Breast epithelium (tissue), 3 donors: ENCODE data around the gene MED9.

Experiments used
- POLR2A ChIP-seq: fragments of 450-650 bp; IDR thresholded peaks from one replicate; pipeline ENCODE4 v1.6.1; 2016; ENCODE audit warnings: antibody characterized with exemption, mild to moderate bottlenecking, moderate library complexity
- POLR2AphosphoS5 ChIP-seq, 3 donors: sonication (generic); formaldehyde crosslinking; IDR thresholded peaks; one replicate each; pipeline ENCODE4 v1.6.1; 2017; ENCODE audit warnings: antibody characterized with exemption in 3 of 3
- TF ChIP-seq, protein P1 (sequence below), 3 donors: fragments of 450-650 bp; IDR thresholded peaks; one replicate each; pipeline ENCODE4 v1.5.1; 2016 to 2017; ENCODE audit warnings: antibody characterized with exemption in 3 of 3, mild to moderate bottlenecking in 3 of 3, moderate library complexity in 3 of 3

DNA sequence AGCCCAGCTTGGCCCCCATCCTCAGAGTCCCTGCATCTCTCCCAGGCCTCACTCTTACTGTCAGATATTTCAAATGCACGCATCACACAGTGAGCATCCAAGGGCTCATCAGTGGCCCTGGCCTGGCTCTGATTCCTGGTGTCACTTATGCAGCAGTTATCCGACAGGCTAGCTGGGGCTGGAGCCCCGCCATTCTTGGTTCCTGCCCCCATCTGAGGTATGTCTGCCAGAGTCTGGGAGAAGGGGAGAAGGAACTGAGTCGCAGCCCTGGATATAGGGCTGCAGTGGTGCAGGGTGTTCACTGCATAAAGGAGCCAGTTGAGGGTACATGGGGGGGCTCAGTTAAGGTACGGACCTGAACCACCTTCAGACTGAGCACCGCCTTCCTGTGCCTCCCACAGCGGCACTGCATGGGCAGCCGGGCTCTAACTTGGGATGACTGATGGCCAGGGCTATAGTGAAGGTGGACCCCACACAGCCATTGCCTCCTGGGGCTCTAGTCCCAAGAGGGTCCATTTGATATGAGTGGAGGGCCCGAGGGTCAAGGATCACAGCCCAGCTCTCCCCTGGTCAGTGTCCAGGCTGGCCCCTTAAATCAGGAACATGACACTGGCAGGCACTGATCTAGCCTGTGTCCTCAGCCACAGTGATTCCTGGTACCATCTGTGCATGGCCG lies 21.2 kb downstream of the MED9 start:
- TF ChIP-seq POLR2A (no peak), POLR2AphosphoS5 (IDR thresholded peaks at IDR 0.05) (no peak)
- TF ChIP-seq, protein P1, sequence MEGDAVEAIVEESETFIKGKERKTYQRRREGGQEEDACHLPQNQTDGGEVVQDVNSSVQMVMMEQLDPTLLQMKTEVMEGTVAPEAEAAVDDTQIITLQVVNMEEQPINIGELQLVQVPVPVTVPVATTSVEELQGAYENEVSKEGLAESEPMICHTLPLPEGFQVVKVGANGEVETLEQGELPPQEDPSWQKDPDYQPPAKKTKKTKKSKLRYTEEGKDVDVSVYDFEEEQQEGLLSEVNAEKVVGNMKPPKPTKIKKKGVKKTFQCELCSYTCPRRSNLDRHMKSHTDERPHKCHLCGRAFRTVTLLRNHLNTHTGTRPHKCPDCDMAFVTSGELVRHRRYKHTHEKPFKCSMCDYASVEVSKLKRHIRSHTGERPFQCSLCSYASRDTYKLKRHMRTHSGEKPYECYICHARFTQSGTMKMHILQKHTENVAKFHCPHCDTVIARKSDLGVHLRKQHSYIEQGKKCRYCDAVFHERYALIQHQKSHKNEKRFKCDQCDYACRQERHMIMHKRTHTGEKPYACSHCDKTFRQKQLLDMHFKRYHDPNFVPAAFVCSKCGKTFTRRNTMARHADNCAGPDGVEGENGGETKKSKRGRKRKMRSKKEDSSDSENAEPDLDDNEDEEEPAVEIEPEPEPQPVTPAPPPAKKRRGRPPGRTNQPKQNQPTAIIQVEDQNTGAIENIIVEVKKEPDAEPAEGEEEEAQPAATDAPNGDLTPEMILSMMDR (IDR thresholded peaks at IDR 0.05), result no peak
